Stimulated activated CD4-positive, alpha-beta T cell treated with anti-CD3 and anti-CD28 coated beads, TNF-alpha, amount 100 ng/mL, for 24 hours (primary cell): ENCODE data around the gene HOXC11.

ENCODE experiments used
- DNase-seq, 3 experiments: peaks; one replicate each; pipeline ENCODE4 v3.0.0-alpha.2; 2020; ENCODE audit warnings: low read depth in 3 of 3

The HOXC11 gene

DNA sequence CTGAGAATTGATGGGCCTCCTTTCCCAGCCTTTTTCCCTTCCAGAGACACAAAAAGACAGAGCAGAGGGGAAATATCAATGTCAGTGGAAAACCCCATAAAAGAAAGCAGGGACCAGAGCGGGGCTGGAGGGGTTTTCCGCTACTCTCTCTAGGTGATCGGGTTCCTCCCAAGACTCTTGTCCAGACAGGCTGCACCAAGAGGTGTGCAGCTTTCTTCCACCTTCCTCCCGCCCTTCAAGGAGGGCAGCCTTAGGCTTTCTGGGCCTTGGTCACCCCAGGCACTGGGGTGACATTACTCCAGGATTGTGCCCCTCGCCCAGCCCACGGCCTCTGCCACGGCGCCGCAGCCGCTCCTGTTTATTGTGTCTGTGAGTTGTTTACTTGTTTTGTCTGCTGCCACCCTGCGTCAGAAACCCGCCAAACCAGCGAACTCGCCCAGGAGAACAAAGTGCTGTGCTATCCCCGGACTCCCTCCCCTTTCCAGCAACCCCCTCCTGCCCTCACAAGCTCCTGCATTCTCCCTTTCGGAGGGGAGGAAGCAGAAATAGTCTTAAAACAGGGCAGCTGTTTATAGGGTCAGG lies 48.6 kb downstream of the HOXC11 start:
- no peak for DNase-seq

DNA sequence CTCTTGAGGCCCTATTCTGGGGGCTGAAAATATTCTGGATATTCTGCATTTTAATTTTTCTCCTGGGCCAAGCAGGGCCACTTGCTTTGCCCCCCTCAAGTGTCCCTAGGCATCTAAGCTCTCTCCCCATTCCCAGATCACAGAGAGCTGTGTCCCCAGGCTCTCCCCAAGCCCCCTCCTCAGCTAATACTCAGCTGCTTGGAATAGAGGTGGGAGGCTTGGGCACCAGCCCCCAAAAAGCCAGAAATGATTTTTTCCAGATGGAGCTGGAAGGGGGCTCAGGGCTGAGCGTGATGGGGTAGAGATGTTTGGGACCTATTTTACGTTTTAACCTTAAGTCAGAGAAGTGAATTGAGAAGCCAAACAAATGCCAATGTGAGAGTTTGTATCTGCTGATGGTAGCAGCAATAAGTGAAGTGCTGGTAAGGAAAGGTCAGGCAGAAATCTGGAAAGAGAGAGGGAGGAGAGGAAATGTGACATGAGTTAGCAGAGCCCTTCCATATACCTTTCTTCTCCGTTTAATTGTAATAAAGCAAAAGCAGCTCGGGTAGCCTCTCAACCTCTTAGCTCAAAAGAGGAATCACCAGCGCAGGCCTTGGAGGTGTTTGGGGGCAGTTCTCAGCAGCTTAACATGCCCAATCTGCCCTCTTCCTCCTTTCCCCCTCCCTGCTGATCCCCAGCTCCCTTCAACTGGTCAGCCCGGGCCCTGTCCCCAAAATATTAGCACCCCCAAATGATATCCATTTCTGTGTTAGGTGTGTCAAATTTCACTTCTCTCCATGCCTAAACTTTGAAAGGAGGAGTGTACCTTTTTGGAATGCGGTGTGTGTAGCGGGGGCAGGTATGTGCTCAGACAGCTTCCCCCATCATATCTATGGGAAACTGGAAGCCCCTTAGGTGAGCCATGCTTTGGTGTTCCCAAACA lies 50.3 kb downstream of the HOXC11 start:
- DNase-seq: no peak

DNA sequence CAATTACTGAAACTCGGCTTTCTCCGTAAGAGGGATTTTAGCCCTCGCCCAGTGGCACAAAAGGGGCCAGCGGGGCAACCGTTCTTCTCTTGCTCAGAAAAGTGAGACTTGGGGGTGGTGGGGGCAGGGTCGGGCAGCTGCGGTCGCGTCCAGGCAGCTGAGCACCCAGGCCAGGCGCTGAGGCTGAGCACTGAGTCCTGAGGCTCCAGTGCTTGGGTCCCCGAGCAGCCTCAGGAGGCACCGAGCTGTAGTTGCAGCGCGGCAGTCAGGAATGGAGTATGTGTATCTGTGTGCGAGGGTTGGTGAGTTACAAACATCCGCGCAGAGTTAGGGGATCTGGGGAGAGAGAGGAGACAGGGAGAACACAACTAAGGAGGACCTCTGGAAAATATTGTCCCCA lies 51.2 kb downstream of the HOXC11 start:
- DNase-seq: no peak

DNA sequence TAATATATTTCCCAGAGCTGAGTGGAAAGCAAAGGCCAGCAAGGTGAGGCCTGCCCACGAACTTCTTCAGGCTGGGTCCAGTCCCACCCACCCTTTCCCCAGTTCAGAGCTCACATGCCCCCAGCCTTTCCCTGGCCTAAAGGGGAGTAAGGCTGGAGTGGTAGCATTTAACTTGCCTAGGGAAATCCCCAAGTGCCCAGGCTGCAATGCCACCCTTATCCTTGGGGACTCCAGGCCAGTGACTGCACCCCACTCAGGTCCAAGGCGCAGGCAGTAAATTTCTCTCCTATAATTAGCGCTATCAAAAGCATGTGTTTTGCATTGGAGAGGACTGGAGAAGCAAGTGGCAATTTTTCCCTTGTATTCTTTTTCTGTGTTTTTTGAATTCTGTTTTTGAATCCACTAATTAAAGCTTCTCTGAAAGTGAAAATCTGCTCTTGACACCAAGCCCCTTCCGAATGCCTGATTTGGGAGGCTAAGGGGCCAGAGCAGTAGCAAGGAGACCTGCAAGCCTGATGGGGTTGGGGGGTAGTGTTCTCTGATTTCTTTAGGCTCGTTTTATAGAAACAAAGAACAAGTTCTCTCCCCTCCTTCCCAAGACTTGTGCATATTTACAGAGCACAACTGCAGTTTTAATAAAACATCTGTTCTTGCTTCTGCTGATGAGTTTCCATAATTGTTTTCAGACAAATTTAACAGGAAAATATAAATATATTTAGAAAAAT lies 51.8 kb downstream of the HOXC11 start:
- DNase-seq: no peak

DNA sequence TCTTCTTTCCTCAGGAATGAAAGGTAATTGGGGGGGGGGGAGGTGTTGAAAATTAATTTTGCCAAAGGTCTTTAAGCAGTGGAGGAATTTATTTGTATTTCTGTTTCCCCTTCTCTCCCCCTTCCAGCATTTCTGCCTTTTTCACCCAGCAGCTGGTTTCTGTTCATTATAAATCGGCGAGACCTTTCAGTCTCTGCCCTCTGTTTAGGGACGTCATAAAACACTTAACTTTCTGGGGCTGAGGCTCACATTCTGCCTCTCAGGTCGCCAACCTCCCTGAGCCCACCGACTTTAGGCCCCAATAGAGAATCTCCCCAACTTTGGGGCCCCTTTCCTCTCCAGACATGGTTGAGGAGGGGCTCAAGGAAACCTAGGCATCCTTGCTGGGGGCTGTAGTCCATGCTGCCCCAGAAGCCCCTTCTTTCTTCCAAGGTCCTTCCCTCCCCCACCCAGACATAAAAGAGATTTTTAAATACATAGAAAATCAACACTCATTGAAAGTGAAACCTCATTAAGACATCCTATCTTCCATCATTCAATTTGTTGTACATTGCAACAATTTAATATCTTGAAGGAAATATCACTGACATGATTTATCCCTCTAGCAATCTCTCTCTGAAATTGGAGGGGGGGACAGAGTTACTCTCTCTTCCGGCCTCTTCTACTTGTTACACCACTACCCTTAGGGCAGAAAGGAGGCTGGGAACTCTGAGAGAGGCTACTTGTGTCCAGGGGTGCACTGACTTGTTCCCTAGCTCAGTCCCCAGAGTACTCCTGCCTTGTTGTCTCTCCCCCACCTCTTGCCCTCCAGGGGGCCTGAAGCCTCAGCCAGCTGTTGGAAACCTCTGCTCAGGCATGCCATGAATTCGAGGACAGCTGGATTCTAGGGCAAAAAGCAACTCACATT lies 52.8 kb downstream of the HOXC11 start:
- DNase-seq: no peak

DNA sequence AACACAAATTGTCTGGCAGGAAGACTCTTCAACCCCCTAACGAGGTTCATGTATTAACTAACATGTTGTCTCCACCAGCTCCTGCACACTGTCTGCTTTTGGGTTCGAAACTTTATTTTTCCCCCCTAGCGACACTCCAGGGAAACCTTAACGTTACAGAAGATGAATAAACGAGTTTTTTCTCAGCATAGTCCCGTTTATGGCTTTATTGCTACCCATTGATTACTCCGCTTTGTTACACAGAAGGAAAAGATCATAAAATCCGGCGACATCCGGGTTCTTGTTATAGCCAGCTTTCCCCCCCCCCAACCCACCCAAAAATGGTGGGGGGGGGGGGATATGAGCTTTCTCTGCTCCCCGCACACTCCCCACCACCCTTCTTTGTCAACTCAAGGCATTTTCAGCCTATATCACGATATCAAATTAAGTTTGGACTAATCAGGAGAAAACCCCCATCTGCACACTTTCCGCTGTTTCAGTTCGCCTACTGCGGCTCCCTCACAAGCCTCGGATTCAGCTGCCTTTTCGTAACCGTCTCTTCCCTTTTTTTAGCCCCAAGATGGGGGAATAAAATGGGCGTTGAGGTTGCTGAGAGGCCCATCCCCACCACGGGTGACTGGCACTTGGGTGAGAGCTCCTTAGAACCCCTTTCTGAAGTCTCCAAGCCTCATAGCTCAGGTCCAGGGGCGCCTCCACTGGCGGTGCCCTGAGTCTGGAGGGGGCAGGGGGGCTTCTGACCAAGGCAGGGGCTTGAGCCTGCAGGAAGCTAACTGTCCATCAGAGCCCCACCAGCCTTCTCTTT lies 53.9 kb downstream of the HOXC11 start:
- no peak for DNase-seq
